ENCODE results near the gene NBAS. TPM values are rescaled to one million over a fixed set of nuclear protein-coding genes. Genes with fewer than 3 reads are reported as not detected.
"Not testable (repeated sequence)": the region's sequence is repeated elsewhere in the genome, so short reads cannot be mapped to it uniquely, and the experiment has no call there.

The NBAS gene
- total and polyA plus RNA-seq, 2 of the 4 experiments (the other 2 are of a cell fraction) = 22.3 to 105 TPM

DNA sequence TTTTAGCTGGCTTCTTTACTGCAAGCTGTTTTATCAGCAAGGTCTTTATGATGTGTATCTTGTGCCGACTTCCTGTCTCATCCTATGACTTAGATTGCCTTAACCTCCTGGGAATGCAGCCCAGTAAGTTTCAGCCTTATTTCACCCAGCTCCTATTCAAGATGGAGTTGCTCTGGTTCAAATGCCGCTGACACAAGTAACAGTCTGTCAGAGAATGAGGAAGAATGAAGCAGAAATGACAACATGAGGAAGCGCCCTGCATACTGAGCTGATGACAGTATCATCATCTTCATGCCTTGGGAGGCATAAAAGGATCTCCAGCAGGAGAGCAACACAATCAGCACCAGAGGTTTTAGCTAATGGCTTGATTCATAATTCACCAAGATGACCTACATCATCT, 309.4 kb downstream of the NBAS start:
- Histone ChIP-seq H3K27ac (ENCODE audit: insufficient read depth, low read length) (no peak overlapping the region), H4K8ac (ENCODE audit: low read depth in 2 of 2, low read length in 2 of 2) (no peak overlapping the region), H2AK5ac (ENCODE audit: low read depth, low read length) (no peak overlapping the region), H3K4ac (ENCODE audit: low read depth, low read length) (no peak overlapping the region), H4K91ac (ENCODE audit: insufficient read depth, low read depth, low read length) (no peak overlapping the region), H3K9me3 (ENCODE audit: control insufficient read depth, insufficient read depth, low read length) (no peaks in the 10 kb centered on the region), H2BK20ac (ENCODE audit: low read depth, low read length) (no peak overlapping the region), H3K79me1 (ENCODE audit: low read depth in 1 of 2, low read length in 2 of 2) (peaks cover 3 to 5% of the 10 kb centered on the region in 2 experiments; a peak in 2 of 4 replicates), H3K14ac (replicated peaks; ENCODE audit: low read depth, low read length) (no peak overlapping the region), H3K36me3 (ENCODE audit: control insufficient read depth, insufficient read depth, low read length) (no peaks in the 10 kb centered on the region), H2AK9ac (replicated peaks; ENCODE audit: low read depth, low read length, poor library complexity) (no peak overlapping the region), H3K23ac (ENCODE audit: low read depth, low read length) (no peak overlapping the region), H2AFZ (replicated peaks; ENCODE audit: low read length, poor library complexity) (no peak overlapping the region), H2BK120ac (ENCODE audit: low read depth, low read length) (no peak overlapping the region), H3K4me2 (ENCODE audit: low read depth, low read length) (no peak overlapping the region), H3K9me1 (ENCODE audit: insufficient read depth, low read length) (no peaks in the 10 kb centered on the region; the same call in 1 of the 2 replicates), H3K18ac (ENCODE audit: low read depth, low read length) (no peak overlapping the region), H3K27me3 (ENCODE audit: control insufficient read depth, insufficient read depth, low read length) (no peaks in the 10 kb centered on the region), H3K9ac (ENCODE audit: low read depth, low read length) (no peak overlapping the region), H4K20me1 (ENCODE audit: insufficient read depth, low read length) (no peaks in the 10 kb centered on the region), H4K5ac (ENCODE audit: low read depth, low read length) (no peak overlapping the region), H3K56ac (ENCODE audit: extremely low read depth, insufficient read depth, low read length) (no peak overlapping the region), H2BK5ac (ENCODE audit: low read depth, low read length, poor library complexity, severe bottlenecking) (no peak overlapping the region), H2BK15ac (ENCODE audit: low read depth, low read length) (no peak overlapping the region), H3K4me1 (ENCODE audit: control insufficient read depth, insufficient read depth, low read length) (no peaks in the 10 kb centered on the region), H3K4me3 (ENCODE audit: insufficient read depth, low read depth, low read length) (no peak overlapping the region)
- ChIA-PET CTCF (interaction anchor here (1.2 kb wide), 1 partner anchor 60 kb away, joined by 4 read pairs; no protein-coding TSS in a partner anchor), POLR2A (ENCODE audit: unreplicated experiment) (no interaction called here)
- in situ Hi-C loops (cut with MboI; ENCODE audit: low sequenced_read_pairs) (no loop called here), dilution Hi-C loops (cut with HindIII; ENCODE audit: low sequenced_read_pairs, unreplicated experiment) (no loop called here), intact Hi-C loops (cut with micrococcal nuclease) (no loop called here)
- TF ChIP-seq NFE2L2 (IDR thresholded peaks at IDR 0.05; ENCODE audit: low read depth, low read length) (no peak), BHLHE40 (IDR thresholded peaks at IDR 0.05; ENCODE audit: low read depth, low read length) (no peak)
- DNase-seq = no peak
- BruUV-seq (replicated peaks) = no TSS peak
- ATAC-seq (ENCODE audit: low read depth) = no peak
- WGBS, 2 experiments (ENCODE audit: extremely low coverage in 2 of 2, insufficient read length in 1 of 2) = no CpG with 5 or more reads among the region's 3 CpGs

DNA sequence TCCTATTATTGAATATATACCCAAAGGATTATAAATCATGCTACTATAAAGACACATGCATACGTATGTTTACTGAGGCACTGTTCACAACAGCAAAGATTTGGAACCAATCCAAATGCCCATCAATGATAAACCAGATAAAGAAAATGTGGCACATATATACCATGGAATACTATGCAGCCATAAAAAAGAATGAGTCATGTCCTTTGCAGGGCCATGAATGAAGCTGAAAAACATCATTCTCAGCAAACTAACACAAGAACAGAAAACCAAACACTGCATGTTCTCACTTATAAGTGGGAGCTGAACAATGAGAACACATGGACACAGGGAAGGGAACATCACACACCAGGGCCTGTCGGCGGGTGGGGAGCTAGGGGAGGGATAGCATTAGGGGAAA, 310.2 kb downstream of the NBAS start:
- H3K36me3 ChIP-seq (ENCODE audit: control insufficient read depth, insufficient read depth, low read length); H3K79me1 ChIP-seq (ENCODE audit: low read depth in 1 of 2, low read length in 2 of 2); H2BK15ac ChIP-seq (ENCODE audit: low read depth, low read length); ATAC-seq (ENCODE audit: low read depth); H4K20me1 ChIP-seq (ENCODE audit: insufficient read depth, low read length); H3K9ac ChIP-seq (ENCODE audit: low read depth, low read length); H4K5ac ChIP-seq (ENCODE audit: low read depth, low read length); H2BK20ac ChIP-seq (ENCODE audit: low read depth, low read length); H2AK9ac ChIP-seq (replicated peaks; ENCODE audit: low read depth, low read length, poor library complexity); H3K9me3 ChIP-seq (ENCODE audit: control insufficient read depth, insufficient read depth, low read length); H3K27me3 ChIP-seq (ENCODE audit: control insufficient read depth, insufficient read depth, low read length); H3K9me1 ChIP-seq (ENCODE audit: insufficient read depth, low read length); BruUV-seq (replicated peaks); H2AK5ac ChIP-seq (ENCODE audit: low read depth, low read length); H3K27ac ChIP-seq (ENCODE audit: insufficient read depth, low read length); H4K91ac ChIP-seq (ENCODE audit: insufficient read depth, low read depth, low read length); H2BK5ac ChIP-seq (ENCODE audit: low read depth, low read length, poor library complexity, severe bottlenecking); H3K4me1 ChIP-seq (ENCODE audit: control insufficient read depth, insufficient read depth, low read length); H3K23ac ChIP-seq (ENCODE audit: low read depth, low read length); in situ Hi-C loops (cut with MboI; ENCODE audit: low sequenced_read_pairs); H3K18ac ChIP-seq (ENCODE audit: low read depth, low read length); H3K56ac ChIP-seq (ENCODE audit: extremely low read depth, insufficient read depth, low read length); H3K4me3 ChIP-seq (ENCODE audit: insufficient read depth, low read depth, low read length); DNase-seq; H2BK120ac ChIP-seq (ENCODE audit: low read depth, low read length); POLR2A ChIA-PET (ENCODE audit: unreplicated experiment); H3K4me2 ChIP-seq (ENCODE audit: low read depth, low read length); intact Hi-C loops (cut with micrococcal nuclease); H3K14ac ChIP-seq (replicated peaks; ENCODE audit: low read depth, low read length); dilution Hi-C loops (cut with HindIII; ENCODE audit: low sequenced_read_pairs, unreplicated experiment); H4K8ac ChIP-seq (ENCODE audit: low read depth in 2 of 2, low read length in 2 of 2); H3K4ac ChIP-seq (ENCODE audit: low read depth, low read length); H2AFZ ChIP-seq (replicated peaks; ENCODE audit: low read length, poor library complexity): not testable (repeated sequence)
- CTCF ChIA-PET = interaction anchor here (1.2 kb wide), 1 partner anchor 59 kb away, joined by 4 read pairs; no protein-coding TSS in a partner anchor
- no CpG with 5 or more reads among the region's 3 CpGs for WGBS, 2 experiments (ENCODE audit: extremely low coverage in 2 of 2, insufficient read length in 1 of 2)

All from IMR-90 (cell line).